NT2/D1 (cell line): ENCODE measurements around the gene MED15.

Experiments used
- YY1 ChIP-seq: IDR thresholded peaks from 2 replicates; pipeline ENCODE4 v1.6.1; 2011; ENCODE audit not compliant: insufficient read length, insufficient read depth
- ZNF274 ChIP-seq: IDR thresholded peaks from 2 replicates; pipeline ENCODE4 v1.6.1; 2011; ENCODE audit warnings: mild to moderate bottlenecking, low read depth, low read length

- TF ChIP-seq ZNF274 (no peak), YY1 (no peak)
These were observed 99.3 kb downstream of the MED15 start for GRCh38 chr22:20606784-20607128.
